AG09309 (cell line): ENCODE data around the gene ZBTB16.

ENCODE experiments used
- DNase-seq: peaks from one replicate; pipeline ENCODE4 v3.0.0-alpha.2; 2010; ENCODE audit warnings: low read depth
- H3K4me3 ChIP-seq: 2 replicates; pipeline ENCODE4 v1.5.1; 2011; ENCODE audit warnings: mild to moderate bottlenecking, low read depth, low read length, moderate library complexity; ENCODE audit not compliant: control insufficient read depth
- TF ChIP-seq, protein P1 (sequence below): IDR thresholded peaks from 2 replicates; pipeline ENCODE4 v1.5.1; 2011; ENCODE audit warnings: mild to moderate bottlenecking, low read depth, low read length, inconsistent platforms; ENCODE audit not compliant: insufficient read depth, control insufficient read depth; ENCODE audit errors: missing control alignments

ZBTB16 gene

DNA sequence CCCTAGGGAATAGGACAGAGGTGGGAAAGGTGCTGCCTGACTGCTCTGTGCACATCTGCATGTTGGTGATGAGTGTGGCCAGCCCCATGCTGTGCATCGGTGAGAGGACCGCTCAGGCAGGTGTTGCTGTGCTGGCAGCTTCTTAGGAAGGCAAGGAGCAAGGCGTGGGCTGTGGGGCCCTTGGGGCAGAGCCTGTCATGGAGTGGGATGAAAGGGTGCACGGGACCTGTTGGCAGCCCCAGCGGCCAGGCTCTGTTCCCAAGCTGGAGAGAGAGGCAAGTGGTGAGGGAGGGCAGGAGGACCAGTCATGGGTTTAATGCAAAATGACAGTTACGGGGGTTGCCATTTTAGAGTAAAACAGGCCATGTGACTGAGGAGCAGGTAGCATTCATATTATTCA lies 78.3 kb downstream of the ZBTB16 start:
- no peak overlapping the region for H3K4me3 ChIP-seq
- no peak for DNase-seq
- TF ChIP-seq, protein P1, sequence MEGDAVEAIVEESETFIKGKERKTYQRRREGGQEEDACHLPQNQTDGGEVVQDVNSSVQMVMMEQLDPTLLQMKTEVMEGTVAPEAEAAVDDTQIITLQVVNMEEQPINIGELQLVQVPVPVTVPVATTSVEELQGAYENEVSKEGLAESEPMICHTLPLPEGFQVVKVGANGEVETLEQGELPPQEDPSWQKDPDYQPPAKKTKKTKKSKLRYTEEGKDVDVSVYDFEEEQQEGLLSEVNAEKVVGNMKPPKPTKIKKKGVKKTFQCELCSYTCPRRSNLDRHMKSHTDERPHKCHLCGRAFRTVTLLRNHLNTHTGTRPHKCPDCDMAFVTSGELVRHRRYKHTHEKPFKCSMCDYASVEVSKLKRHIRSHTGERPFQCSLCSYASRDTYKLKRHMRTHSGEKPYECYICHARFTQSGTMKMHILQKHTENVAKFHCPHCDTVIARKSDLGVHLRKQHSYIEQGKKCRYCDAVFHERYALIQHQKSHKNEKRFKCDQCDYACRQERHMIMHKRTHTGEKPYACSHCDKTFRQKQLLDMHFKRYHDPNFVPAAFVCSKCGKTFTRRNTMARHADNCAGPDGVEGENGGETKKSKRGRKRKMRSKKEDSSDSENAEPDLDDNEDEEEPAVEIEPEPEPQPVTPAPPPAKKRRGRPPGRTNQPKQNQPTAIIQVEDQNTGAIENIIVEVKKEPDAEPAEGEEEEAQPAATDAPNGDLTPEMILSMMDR: no peak

DNA sequence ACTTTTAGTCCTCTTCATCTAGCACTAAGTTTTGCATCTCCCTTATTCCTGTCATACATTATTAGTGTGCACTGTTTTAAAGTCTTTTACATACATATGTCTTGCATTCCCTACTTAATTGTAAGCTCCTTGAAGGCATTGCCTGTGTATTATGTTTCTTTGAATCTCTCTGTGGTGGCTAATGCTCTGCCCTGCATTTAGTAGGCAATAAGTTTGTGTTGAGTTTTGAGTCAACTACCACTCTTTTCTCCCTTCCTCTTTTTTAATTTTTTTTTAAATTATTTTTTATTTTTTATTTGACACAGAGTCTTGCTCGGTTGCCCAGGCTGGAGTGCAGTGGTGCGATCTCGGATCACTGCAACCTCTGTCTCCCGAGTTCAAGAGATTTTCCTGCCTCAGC lies 78.9 kb downstream of the ZBTB16 start:
- H3K4me3 ChIP-seq: no peak overlapping the region
- DNase-seq: no peak
- TF ChIP-seq, protein P1: no peak

DNA sequence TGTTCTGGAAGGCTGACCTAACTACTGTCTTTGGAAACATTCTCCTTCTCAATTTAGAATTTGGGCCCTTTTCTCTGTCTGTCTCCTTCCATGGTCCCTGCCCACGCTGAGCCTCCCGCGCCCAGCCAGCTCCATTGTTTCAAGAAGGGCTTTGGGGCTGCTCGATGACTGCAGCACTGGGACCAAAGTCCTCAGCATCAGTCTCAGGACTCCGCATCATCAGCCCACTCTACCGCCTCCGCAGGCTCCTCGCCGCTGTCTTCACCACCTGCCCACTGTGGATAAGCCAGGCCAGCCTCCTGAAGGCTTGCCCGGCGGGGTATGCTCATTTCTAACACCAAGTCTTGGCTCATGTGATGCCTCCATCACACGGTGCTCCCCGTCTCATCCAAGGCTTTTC lies 81.3 kb downstream of the ZBTB16 start:
- no peak for DNase-seq
- TF ChIP-seq, protein P1: no peak
- H3K4me3 ChIP-seq: no peak overlapping the region

DNA sequence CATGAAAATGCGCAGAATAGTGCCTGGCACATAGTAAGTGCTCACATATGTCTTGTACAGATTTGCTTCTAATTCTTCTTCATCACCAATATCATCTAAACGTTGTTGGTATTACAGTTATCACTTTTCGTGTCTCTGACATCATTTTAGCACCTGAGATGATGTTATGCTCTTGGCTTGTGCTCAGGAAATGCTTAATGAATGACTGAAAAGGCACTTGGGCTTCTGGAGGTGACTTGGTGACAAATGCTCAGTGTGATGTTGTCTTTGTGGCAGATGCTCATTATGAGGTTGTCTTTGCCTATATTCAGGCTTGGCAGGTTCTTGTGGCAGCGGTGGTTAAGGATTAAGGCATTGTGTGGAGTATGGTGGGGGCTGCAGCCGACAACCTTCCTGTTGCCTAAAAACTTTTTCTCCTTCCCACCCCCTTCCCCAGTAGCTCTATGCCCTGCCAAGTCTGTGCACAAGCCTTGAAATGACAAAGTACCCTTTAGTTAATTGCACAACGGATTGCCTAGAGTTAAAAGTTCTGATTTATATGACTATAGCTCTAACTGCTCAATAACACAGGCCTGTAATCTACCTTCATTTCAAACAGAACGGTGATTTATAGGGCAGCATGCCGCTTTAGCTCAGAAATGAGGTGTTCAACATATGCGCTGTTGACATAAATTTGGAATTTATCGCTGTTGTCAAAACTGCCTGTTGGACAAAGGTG lies 82.5 kb downstream of the ZBTB16 start:
- TF ChIP-seq, protein P1: no peak
- DNase-seq: no peak
- no peak overlapping the region for H3K4me3 ChIP-seq

DNA sequence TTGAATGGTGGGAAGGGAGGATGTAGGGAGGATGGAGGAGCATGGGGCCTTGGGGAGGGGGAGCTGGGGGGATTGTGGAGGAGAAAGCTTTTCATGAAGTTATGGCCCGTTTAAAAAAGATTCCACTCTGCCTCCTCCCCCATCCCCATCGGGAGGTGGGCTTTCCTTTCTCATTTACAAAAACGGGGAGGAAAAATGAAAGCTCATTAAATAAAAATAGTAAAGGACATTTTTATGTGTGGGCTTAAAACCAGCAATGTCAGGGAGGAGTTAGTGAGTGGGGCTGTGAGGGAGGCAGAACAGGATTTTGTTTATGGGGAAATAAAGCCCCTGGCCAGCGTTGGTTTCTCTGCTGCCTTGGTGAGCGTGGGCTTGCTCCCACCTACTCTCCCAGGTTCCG lies 83.2 kb downstream of the ZBTB16 start:
- H3K4me3 ChIP-seq: no peak overlapping the region
- no peak for DNase-seq
- TF ChIP-seq, protein P1: no peak

DNA sequence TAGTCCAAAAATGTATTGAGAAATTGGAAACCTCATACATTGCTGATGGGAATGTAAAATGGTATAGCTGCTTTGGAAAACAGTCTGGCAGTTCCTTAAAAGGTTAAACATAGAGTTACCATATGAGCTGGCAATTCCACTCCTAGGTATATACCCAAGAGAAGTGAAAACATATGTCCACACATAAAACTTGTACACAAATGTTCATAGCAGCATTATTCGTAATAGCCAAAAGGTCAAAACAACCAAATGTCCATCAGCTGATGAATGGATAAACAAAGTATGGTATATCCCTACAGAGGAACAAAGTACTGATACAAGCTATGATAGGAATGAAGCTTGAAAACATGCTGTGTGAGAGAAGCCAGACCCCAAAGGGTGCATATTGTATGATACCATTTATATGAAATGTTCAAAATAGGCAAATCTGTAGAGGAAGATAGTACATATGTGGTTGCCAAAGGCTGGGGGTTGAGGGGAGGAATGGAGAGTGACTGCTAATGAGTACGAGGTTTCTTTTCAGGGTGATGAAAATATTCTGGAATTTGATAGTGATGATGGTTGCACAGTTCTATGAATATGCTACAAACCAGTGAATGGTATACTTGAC lies 85.8 kb downstream of the ZBTB16 start:
- TF ChIP-seq, protein P1: no peak
- no peak for DNase-seq
- H3K4me3 ChIP-seq: no peak overlapping the region
